DOHH2 (cell line): ENCODE measurements around the gene ZDHHC1.

ENCODE experiments used
- H3F3A ChIP-seq: fragments of 200-600 bp; sonication (generic), shearing (Covaris generic); 2 replicates; pipeline ENCODE4 v1.6.0; 2016; ENCODE audit warnings: antibody characterized with exemption, mild to moderate bottlenecking; ENCODE audit not compliant: control insufficient read depth, insufficient read depth
- H3K27ac ChIP-seq: fragments of 200-600 bp; sonication (generic); 2 replicates; pipeline ENCODE4 v1.5.1; 2014; ENCODE audit warnings: low read depth, mild to moderate bottlenecking, low read length, moderate library complexity
- H3K27me3 ChIP-seq: fragments of 200-600 bp; sonication (generic); 2 replicates; pipeline ENCODE4 v1.6.1; 2014; ENCODE audit warnings: mild to moderate bottlenecking, low read length, mixed read lengths; ENCODE audit not compliant: control insufficient read depth
- H3K36me3 ChIP-seq: fragments of 200-600 bp; sonication (generic); 2 replicates; pipeline ENCODE4 v1.6.1; 2014; ENCODE audit warnings: mild to moderate bottlenecking, low read length, moderate library complexity, mixed read lengths; ENCODE audit not compliant: control insufficient read depth
- H3K4me1 ChIP-seq: fragments of 200-600 bp; sonication (generic); 2 replicates; pipeline ENCODE4 v1.6.1; 2014; ENCODE audit warnings: mild to moderate bottlenecking, low read length, mixed read lengths; ENCODE audit not compliant: control insufficient read depth
- H3K4me2 ChIP-seq: fragments of 200-600 bp; sonication (generic); 2 replicates; pipeline ENCODE4 v1.6.0; 2014; ENCODE audit warnings: mild to moderate bottlenecking, low read length, moderate library complexity
- H3K4me3 ChIP-seq: fragments of 200-600 bp; sonication (generic); 2 replicates; pipeline ENCODE4 v1.5.1; 2014; ENCODE audit warnings: mild to moderate bottlenecking, low read length, mixed read lengths
- H3K79me2 ChIP-seq: fragments of 200-600 bp; sonication (generic); 2 replicates; pipeline ENCODE4 v1.6.1; 2014; ENCODE audit warnings: mild to moderate bottlenecking, low read length, mixed read lengths; ENCODE audit not compliant: control insufficient read depth
- H3K9me2 ChIP-seq: fragments of 200-600 bp; sonication (generic); replicated peaks from 2 replicates; pipeline ENCODE4 v1.6.1; 2014; ENCODE audit warnings: mild to moderate bottlenecking, low read length, mixed read lengths; ENCODE audit not compliant: control insufficient read depth
- H3K9me3 ChIP-seq: fragments of 200-600 bp; sonication (generic); 2 replicates; pipeline ENCODE4 v1.6.1; 2014; ENCODE audit warnings: antibody characterized with exemption, low read length, mixed read lengths; ENCODE audit not compliant: control insufficient read depth, insufficient read depth
- H4K20me1 ChIP-seq: fragments of 200-600 bp; sonication (generic); 2 replicates; pipeline ENCODE4 v1.6.0; 2014; ENCODE audit warnings: low read depth, mild to moderate bottlenecking, antibody characterized with exemption, low read length, moderate library complexity; ENCODE audit not compliant: control insufficient read depth, insufficient read depth
- EZH2phosphoT487 ChIP-seq: fragments of 200-600 bp; sonication (generic); IDR thresholded peaks from 2 replicates; pipeline ENCODE4 v1.6.1; 2017; ENCODE audit warnings: borderline replicate concordance, mild to moderate bottlenecking, antibody characterized with exemption, low read length, moderate library complexity, mixed read lengths
- TF ChIP-seq, protein P1 (sequence below): fragments of 200-600 bp; sonication (generic); IDR thresholded peaks from one replicate; pipeline ENCODE4 v1.5.1; 2014; ENCODE audit warnings: antibody characterized with exemption, mild to moderate bottlenecking, low read depth, low read length; ENCODE audit not compliant: poor library complexity, severe bottlenecking

ZDHHC1 gene

DNA sequence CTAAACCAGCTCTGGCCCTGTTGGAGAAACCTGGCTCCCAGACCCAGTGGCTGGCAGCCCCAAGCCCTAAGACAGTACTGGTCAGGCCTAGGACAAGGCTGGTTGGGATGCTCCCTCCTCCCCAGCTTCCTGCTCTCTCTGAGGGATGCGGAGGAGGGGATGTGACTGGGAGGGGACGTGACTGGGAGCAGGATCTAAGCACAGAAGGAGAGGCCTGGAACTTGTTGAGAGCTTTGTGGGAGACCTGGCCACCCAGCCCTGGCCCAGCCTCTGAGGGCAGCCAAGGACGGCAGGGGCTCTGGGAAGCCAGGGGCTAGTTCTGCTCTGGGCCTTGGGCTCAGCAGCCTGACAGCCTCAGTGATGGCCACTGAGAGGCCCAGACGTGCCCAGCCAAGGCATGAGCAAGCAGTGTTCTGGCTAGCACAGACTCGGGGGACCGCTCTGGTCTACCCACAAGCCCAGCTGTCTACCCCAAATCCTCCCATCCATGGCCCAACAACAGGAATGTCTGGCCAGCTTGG lies 41.9 kb upstream of the ZDHHC1 start:
- no peak overlapping the region for H3K4me2 ChIP-seq

DNA sequence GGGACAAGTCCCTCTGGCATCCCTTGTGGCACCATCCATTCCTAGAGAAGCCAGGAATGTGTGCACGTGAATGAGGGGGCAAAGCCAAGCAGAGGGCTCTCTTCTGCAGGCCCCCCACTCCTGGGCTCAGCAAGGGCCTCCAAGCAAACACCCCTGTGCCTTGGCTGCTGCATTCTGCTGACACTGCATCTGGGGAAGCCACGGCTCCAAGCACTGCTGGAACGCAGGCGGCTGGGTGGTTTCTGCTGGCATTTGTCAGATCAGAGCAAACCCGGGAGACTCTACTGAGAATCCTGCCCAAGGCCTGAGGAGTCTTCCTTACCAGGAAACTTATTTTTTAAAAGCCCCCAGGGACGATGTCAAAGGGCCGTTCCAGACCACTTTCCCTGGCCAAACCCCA lies 41.3 kb upstream of the ZDHHC1 start:
- Histone ChIP-seq H3K27ac (no peak overlapping the region), H3K79me2 (peaks cover 3% of the 10 kb centered on the region), H4K20me1 (no peaks in the 10 kb centered on the region), H3K4me3 (no peak overlapping the region), H3K4me1 (no peaks in the 10 kb centered on the region), H3K4me2 (no peak overlapping the region), H3K27me3 (no peaks in the 10 kb centered on the region), H3K9me2 (no peaks in the 10 kb centered on the region), H3F3A (no peaks in the 10 kb centered on the region), H3K36me3 (peaks cover 3% of the 10 kb centered on the region; the same call in 1 of the 2 replicates), H3K9me3 (no peaks in the 10 kb centered on the region)
- TF ChIP-seq EZH2phosphoT487: no peak
- TF ChIP-seq, protein P1, sequence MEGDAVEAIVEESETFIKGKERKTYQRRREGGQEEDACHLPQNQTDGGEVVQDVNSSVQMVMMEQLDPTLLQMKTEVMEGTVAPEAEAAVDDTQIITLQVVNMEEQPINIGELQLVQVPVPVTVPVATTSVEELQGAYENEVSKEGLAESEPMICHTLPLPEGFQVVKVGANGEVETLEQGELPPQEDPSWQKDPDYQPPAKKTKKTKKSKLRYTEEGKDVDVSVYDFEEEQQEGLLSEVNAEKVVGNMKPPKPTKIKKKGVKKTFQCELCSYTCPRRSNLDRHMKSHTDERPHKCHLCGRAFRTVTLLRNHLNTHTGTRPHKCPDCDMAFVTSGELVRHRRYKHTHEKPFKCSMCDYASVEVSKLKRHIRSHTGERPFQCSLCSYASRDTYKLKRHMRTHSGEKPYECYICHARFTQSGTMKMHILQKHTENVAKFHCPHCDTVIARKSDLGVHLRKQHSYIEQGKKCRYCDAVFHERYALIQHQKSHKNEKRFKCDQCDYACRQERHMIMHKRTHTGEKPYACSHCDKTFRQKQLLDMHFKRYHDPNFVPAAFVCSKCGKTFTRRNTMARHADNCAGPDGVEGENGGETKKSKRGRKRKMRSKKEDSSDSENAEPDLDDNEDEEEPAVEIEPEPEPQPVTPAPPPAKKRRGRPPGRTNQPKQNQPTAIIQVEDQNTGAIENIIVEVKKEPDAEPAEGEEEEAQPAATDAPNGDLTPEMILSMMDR: no peak

More for the DNA sequence above, 41.9 kb upstream of the ZDHHC1 start:
- TF ChIP-seq, protein P1: no peak
- no peak for TF ChIP-seq EZH2phosphoT487
- H3K79me2 ChIP-seq: peaks cover 9% of the 10 kb centered on the region
- H3K27me3 ChIP-seq: no peaks in the 10 kb centered on the region
- H3K4me3 ChIP-seq: no peak overlapping the region
- no peaks in the 10 kb centered on the region for H3F3A ChIP-seq
- peaks cover 3% of the 10 kb centered on the region; the same call in 1 of the 2 replicates for H3K36me3 ChIP-seq
- H3K27ac ChIP-seq: no peak overlapping the region
- H3K9me2 ChIP-seq: no peaks in the 10 kb centered on the region
- H4K20me1 ChIP-seq: no peaks in the 10 kb centered on the region
- H3K4me1 ChIP-seq: no peaks in the 10 kb centered on the region
- H3K9me3 ChIP-seq: no peaks in the 10 kb centered on the region

DNA sequence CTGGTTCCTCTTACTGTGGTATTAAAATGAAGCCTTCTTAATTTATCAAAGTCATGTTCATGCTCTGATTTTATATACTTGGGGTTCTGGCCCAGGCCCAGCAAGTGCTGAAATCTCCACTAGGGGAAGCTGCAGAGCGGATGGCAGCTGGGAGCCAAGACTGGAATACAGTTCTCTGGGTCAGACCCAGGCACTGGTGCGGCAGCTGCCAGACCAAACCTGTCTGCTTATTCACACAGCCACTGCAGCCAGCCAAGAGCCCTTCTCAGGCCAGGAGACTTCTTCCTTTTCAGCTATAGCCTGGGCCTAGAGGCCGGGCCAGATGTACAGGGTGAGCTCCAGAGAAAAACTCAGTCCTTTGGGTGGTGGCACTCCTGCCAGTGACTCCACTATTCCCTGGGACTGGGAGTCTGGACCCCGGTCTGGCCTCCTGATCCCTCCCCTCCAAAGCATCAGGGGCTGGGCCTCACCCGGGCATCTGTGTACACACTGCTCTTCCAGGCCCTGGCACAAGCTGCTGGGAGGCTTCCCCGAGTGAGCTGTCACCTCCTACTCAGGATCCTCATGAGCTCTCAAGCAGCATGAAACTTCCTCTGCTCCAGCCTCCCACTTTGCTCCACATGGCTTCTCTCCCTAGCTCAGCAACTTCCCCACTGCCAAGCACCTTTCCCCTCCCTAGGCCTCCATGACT lies 40.3 kb upstream of the ZDHHC1 start:
- Histone ChIP-seq H3K79me2 (peaks cover 3% of the 10 kb centered on the region; the same call in 1 of the 2 replicates), H4K20me1 (no peaks in the 10 kb centered on the region), H3K4me2 (no peak overlapping the region), H3K4me1 (no peaks in the 10 kb centered on the region), H3K4me3 (no peak overlapping the region), H3K9me2 (no peaks in the 10 kb centered on the region), H3F3A (no peaks in the 10 kb centered on the region), H3K27ac (no peak overlapping the region), H3K36me3 (peaks cover 3% of the 10 kb centered on the region; the same call in 1 of the 2 replicates), H3K9me3 (no peaks in the 10 kb centered on the region), H3K27me3 (no peaks in the 10 kb centered on the region)
- no peak for TF ChIP-seq EZH2phosphoT487
- TF ChIP-seq, protein P1: peak; percentile 50
